ENCODE results near the gene SLC35A4.

- TF ChIP-seq POLR2A (IDR thresholded peaks at IDR 0.05) (no peak), CTCF (IDR thresholded peaks at IDR 0.05) (no peak)
Measured at GRCh38 chr5:140569197-140569596, 4.6 kb downstream of the SLC35A4 start.

Measured in esophagus squamous epithelium (tissue), 4 donors.